ENCODE data around the gene GPR161.

GPR161 gene

DNA sequence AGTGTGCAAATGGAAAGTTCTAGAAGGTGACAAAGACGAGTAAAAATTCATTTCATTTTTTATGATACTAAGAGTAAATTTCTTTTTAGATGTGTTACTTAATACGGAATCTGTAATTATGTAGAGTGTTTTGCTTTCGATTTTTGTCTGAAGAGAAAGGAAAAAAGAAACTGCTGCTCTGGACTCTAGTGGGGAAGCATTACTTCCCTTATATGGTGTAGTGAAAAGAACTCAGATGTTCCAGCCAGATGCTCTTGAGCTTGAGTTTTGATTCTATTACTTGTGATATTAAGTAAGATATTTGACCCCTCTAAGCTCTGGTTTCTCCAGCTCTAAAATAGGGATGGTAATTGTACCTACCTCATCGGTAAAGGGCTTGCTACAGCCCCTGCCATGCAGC, 12.2 kb upstream of the GPR161 start:
- Histone ChIP-seq H3K9me3 (ENCODE audit: control insufficient read depth, low read length) (no peaks in the 10 kb centered on the region), H3K4me1 (ENCODE audit: control insufficient read depth, insufficient read depth, low read length, poor library complexity, severe bottlenecking) (no peaks in the 10 kb centered on the region), H3K36me3 (ENCODE audit: control insufficient read depth, insufficient read depth, low read length) (no peaks in the 10 kb centered on the region), H3K4me3 (ENCODE audit: insufficient read depth, low read depth, low read length, poor library complexity, severe bottlenecking) (no peak overlapping the region), H3K27ac (ENCODE audit: insufficient read depth, low read length, poor library complexity, severe bottlenecking) (no peak overlapping the region), H3K27me3 (replicated peaks; ENCODE audit: control insufficient read depth, insufficient read depth, low read length, poor library complexity, severe bottlenecking) (no peaks in the 10 kb centered on the region)
- DNase-seq: no peak

DNA sequence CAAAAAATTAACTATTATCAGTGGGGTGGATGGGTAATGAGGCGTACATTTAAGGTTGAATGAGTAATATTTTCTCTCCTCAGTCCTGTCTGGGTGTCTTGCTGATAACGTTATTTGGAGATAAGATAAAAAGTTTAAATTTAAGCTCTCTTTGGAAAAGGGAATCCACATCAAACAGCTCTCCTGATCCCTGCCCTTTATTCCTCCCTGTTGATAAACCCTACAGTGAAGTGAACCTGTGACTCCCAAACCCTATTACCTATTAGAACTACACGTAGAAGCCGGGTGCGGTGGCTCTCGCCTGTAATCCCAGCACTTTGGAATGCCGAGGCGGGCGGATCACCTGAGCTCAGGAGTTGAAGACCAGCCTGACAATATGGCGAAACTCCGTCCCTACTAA, 9.9 kb upstream of the GPR161 start:
- Histone ChIP-seq H3K4me1 (ENCODE audit: control insufficient read depth, insufficient read depth, low read length, poor library complexity, severe bottlenecking) (no peaks in the 10 kb centered on the region), H3K9me3 (ENCODE audit: control insufficient read depth, low read length) (no peaks in the 10 kb centered on the region), H3K27me3 (replicated peaks; ENCODE audit: control insufficient read depth, insufficient read depth, low read length, poor library complexity, severe bottlenecking) (no peaks in the 10 kb centered on the region), H3K4me3 (ENCODE audit: insufficient read depth, low read depth, low read length, poor library complexity, severe bottlenecking) (no peak overlapping the region), H3K27ac (ENCODE audit: insufficient read depth, low read length, poor library complexity, severe bottlenecking) (no peak overlapping the region), H3K36me3 (ENCODE audit: control insufficient read depth, insufficient read depth, low read length) (no peaks in the 10 kb centered on the region)
- no peak for DNase-seq

DNA sequence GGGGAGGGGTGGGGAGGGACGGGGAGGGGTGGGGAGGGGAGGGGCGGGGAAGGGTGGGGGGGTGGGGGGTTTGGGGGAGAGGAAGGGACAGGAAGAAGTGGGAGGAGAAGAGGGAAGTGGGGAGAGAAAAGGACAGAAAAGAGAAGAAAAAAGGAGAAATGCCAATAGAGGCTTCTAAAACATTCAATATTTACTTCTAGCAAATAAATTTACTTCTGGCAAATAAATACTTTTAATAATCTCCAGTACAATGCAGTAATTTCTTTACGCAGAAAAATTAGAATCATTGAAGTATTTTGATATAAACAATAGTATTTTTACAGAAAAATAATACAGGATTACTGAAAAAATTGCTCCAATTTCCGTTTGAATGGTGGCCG, 9.4 kb upstream of the GPR161 start:
- Histone ChIP-seq H3K4me1 (ENCODE audit: control insufficient read depth, insufficient read depth, low read length, poor library complexity, severe bottlenecking) (no peaks in the 10 kb centered on the region), H3K4me3 (ENCODE audit: insufficient read depth, low read depth, low read length, poor library complexity, severe bottlenecking) (no peak overlapping the region), H3K27me3 (replicated peaks; ENCODE audit: control insufficient read depth, insufficient read depth, low read length, poor library complexity, severe bottlenecking) (no peaks in the 10 kb centered on the region), H3K36me3 (ENCODE audit: control insufficient read depth, insufficient read depth, low read length) (no peaks in the 10 kb centered on the region), H3K9me3 (ENCODE audit: control insufficient read depth, low read length) (no peaks in the 10 kb centered on the region), H3K27ac (ENCODE audit: insufficient read depth, low read length, poor library complexity, severe bottlenecking) (no peak overlapping the region)
- DNase-seq: no peak

DNA sequence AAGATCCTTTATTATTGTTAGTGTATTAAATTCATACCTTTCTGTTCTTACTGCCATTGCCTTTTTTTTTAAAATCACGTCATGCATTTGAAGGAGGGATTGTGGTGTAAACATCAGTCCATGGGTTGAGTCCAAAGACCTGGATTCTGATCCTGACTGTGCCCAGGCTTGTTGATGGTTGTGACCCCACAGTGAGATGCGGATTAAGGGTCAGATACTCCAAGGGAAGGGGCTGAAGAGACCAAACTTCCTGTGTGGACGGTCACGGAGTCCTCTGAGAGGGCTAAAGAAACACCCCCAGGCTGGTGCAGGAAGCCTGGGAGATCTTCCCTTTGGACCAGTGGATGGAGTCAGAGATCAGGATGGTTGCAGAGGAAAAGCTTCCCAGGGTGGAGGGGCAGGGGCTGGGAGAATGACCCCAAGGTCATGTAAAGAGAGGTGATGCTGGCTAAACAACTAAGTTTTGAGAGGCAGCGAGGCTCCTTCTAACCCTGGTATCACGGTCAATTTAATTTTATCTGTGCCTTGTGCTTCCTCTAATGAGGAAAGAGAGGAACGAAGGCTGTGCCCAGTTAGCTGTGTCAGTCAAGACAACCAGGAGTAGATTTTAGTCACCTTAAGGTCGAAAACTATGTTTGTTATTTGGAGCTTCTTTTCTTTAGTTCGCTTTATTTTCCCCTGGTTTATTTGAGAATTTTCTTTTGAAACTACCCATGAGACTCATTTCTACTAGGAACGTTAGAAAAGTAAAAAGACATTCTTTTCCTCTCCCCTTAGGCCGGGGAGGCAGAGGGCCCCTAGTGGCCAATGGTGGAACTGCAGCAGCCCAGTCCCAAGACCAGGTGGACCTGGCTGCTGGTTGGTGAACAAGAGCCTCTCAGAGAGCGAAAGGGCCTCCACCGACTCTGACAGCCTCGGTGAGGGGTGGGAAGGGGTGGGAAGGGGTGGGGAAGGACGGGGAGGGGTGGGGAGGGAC, 8.7 kb upstream of the GPR161 start:
- peak; percentile 43 to 62 (median 51) for DNase-seq
- Histone ChIP-seq H3K4me1 (ENCODE audit: control insufficient read depth, insufficient read depth, low read length, poor library complexity, severe bottlenecking) (no peaks in the 10 kb centered on the region), H3K4me3 (ENCODE audit: insufficient read depth, low read depth, low read length, poor library complexity, severe bottlenecking) (no peak overlapping the region), H3K9me3 (ENCODE audit: control insufficient read depth, low read length) (no peaks in the 10 kb centered on the region), H3K27ac (ENCODE audit: insufficient read depth, low read length, poor library complexity, severe bottlenecking) (no peak overlapping the region), H3K36me3 (ENCODE audit: control insufficient read depth, insufficient read depth, low read length) (no peaks in the 10 kb centered on the region), H3K27me3 (replicated peaks; ENCODE audit: control insufficient read depth, insufficient read depth, low read length, poor library complexity, severe bottlenecking) (no peaks in the 10 kb centered on the region)

DNA sequence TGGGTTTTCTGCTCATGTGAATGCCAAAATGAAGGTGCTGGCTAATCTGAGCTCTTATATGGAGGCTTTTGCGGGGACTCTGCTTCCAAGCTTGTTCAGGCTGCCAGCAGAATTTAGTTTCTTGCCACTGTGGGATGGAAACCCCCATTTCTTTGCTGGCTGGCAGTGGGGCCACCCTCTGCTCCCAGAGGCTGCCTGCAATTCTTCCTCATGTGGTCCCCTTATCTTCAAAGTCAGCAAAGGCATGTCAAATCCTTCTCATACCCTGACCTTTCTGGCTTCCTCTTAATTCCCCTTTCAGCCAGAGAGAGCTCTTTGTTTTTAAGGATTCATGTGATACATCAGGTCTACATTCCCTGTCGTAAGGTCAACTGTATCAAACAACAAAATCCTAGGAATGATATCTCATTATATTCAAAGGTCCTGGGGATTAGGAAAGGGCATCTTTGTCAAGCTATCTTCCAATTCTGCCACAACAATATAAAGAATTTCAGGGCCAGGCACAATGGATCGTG, 5.2 kb upstream of the GPR161 start:
- no peaks in the 10 kb centered on the region for H3K36me3 ChIP-seq (ENCODE audit: control insufficient read depth, insufficient read depth, low read length)
- no peak for DNase-seq
- H3K4me1 ChIP-seq (ENCODE audit: control insufficient read depth, insufficient read depth, low read length, poor library complexity, severe bottlenecking): no peaks in the 10 kb centered on the region

DNA sequence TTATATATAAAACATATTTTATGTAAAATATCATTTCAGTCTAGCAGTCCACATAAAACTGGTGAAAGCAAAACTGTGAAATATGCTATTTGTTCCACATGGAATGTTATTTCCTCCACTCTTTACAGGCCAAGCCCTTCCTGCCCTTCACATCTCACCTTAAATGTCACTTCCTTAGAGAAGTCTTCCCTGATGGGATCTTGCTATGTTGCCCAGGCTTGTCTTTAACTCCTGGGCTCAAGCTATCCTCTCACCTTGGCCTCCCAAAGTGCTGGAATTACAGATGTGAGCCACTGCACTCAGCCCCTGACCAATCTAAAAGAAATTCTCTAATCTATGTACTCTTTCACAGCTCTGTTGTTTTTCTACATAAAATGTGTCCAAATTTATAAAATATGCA, 2.3 kb upstream of the GPR161 start:
- peaks cover 15% of the 10 kb centered on the region for H3K27me3 ChIP-seq (replicated peaks; ENCODE audit: control insufficient read depth, insufficient read depth, low read length, poor library complexity, severe bottlenecking)
- H3K27ac ChIP-seq (ENCODE audit: insufficient read depth, low read length, poor library complexity, severe bottlenecking): no peak overlapping the region
- no peaks in the 10 kb centered on the region for H3K36me3 ChIP-seq (ENCODE audit: control insufficient read depth, insufficient read depth, low read length)
- H3K9me3 ChIP-seq (ENCODE audit: control insufficient read depth, low read length): no peaks in the 10 kb centered on the region
- peaks cover 11% of the 10 kb centered on the region for H3K4me1 ChIP-seq (ENCODE audit: control insufficient read depth, insufficient read depth, low read length, poor library complexity, severe bottlenecking)
- H3K4me3 ChIP-seq (ENCODE audit: insufficient read depth, low read depth, low read length, poor library complexity, severe bottlenecking): no peak overlapping the region
- DNase-seq: no peak

More for the DNA sequence above, 5.2 kb upstream of the GPR161 start:
- Histone ChIP-seq H3K27me3 (replicated peaks; ENCODE audit: control insufficient read depth, insufficient read depth, low read length, poor library complexity, severe bottlenecking) (no peaks in the 10 kb centered on the region), H3K27ac (ENCODE audit: insufficient read depth, low read length, poor library complexity, severe bottlenecking) (no peak overlapping the region), H3K9me3 (ENCODE audit: control insufficient read depth, low read length) (no peaks in the 10 kb centered on the region), H3K4me3 (ENCODE audit: insufficient read depth, low read depth, low read length, poor library complexity, severe bottlenecking) (no peak overlapping the region)

DNA sequence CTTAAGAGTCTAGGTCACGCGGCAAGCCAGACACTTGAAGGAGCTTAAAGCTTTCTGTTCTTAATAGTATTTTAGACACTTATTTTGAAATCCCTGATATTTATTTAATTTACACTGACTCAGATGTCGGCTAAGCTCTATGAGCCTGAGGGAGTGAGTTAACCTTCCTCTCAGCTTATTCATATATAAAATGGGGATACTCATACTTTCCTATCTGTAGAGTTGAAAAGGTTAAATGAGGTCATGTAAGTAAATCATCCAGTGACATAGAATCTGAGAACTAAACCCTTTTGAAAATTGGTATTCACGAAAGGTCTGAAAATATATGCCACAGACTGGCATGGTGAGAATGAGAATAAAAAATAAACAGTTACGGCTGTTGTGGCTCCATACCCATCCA, 1.4 kb upstream of the GPR161 start:
- H3K9me3 ChIP-seq (ENCODE audit: control insufficient read depth, low read length): no peaks in the 10 kb centered on the region
- H3K4me1 ChIP-seq (ENCODE audit: control insufficient read depth, insufficient read depth, low read length, poor library complexity, severe bottlenecking): peaks cover 11% of the 10 kb centered on the region
- H3K27ac ChIP-seq (ENCODE audit: insufficient read depth, low read length, poor library complexity, severe bottlenecking): no peak overlapping the region
- H3K4me3 ChIP-seq (ENCODE audit: insufficient read depth, low read depth, low read length, poor library complexity, severe bottlenecking): no peak overlapping the region
- no peaks in the 10 kb centered on the region for H3K36me3 ChIP-seq (ENCODE audit: control insufficient read depth, insufficient read depth, low read length)
- no peak for DNase-seq
- peaks cover 15% of the 10 kb centered on the region for H3K27me3 ChIP-seq (replicated peaks; ENCODE audit: control insufficient read depth, insufficient read depth, low read length, poor library complexity, severe bottlenecking)

DNA sequence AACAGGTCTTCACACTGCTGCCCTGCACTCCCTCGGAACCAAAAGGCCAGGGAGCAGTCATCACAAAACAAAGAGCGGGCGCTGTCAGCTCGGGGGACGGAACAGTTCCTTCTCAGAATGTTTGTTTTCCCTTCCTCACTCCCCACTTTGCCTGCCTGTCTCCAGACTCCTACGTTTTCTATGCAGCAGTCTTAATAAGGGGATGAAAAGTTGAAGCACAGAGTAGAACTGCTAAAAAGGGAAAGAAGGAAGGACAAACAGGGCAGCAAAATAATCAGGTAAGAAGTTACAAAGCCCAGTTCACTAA, 738 bp upstream of the GPR161 start:
- Histone ChIP-seq H3K4me1 (ENCODE audit: control insufficient read depth, insufficient read depth, low read length, poor library complexity, severe bottlenecking) (peaks cover 11% of the 10 kb centered on the region), H3K4me3 (ENCODE audit: insufficient read depth, low read depth, low read length, poor library complexity, severe bottlenecking) (peak overlapping the region; percentile 45), H3K27ac (ENCODE audit: insufficient read depth, low read length, poor library complexity, severe bottlenecking) (no peak overlapping the region), H3K36me3 (ENCODE audit: control insufficient read depth, insufficient read depth, low read length) (no peaks in the 10 kb centered on the region), H3K9me3 (ENCODE audit: control insufficient read depth, low read length) (no peaks in the 10 kb centered on the region), H3K27me3 (replicated peaks; ENCODE audit: control insufficient read depth, insufficient read depth, low read length, poor library complexity, severe bottlenecking) (peaks cover 15% of the 10 kb centered on the region)
- no peak for DNase-seq

GRCh38 chr1:168135921-168136708, 615 bp downstream of the GPR161 start:
- H3K27ac ChIP-seq (ENCODE audit: insufficient read depth, low read length, poor library complexity, severe bottlenecking): no peak overlapping the region
- H3K27me3 ChIP-seq (replicated peaks; ENCODE audit: control insufficient read depth, insufficient read depth, low read length, poor library complexity, severe bottlenecking): peaks cover 15% of the 10 kb centered on the region
- peak overlapping the region; percentile 73 for H3K4me3 ChIP-seq (ENCODE audit: insufficient read depth, low read depth, low read length, poor library complexity, severe bottlenecking)
- no peaks in the 10 kb centered on the region for H3K9me3 ChIP-seq (ENCODE audit: control insufficient read depth, low read length)
- no peak for DNase-seq
- H3K4me1 ChIP-seq (ENCODE audit: control insufficient read depth, insufficient read depth, low read length, poor library complexity, severe bottlenecking): peaks cover 11% of the 10 kb centered on the region
- H3K36me3 ChIP-seq (ENCODE audit: control insufficient read depth, insufficient read depth, low read length): no peaks in the 10 kb centered on the region

Data from effector memory CD4-positive, alpha-beta T cell (primary cell).